ENCODE data around the gene HHIPL2.
"Not testable (repeated sequence)": the region's sequence is repeated elsewhere in the genome, so short reads cannot be mapped to it uniquely, and the experiment has no call there.

The HHIPL2 gene

DNA sequence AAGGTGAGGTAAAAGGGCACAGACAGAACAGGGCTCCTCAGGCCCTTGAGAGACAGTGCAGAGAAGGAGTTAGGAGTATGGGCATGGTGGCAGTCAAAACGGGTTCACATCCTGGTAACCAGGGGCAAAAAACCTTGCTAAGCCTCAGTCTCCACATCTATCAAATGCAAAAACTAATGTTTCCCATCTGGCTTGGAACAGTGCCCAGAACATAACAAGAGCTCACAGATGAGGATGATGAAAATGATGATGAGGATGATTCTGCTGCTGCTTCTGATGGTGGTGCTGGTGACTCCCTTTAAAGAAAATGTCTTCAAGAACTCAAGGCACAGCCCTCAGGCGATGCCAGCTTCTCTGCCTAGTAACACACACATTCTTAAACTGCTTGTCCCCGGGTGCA lies 24.1 kb downstream of the HHIPL2 start:
- TF ChIP-seq ZFX (IDR thresholded peaks at IDR 0.05), result no peak
- TF ChIP-seq, protein P1, sequence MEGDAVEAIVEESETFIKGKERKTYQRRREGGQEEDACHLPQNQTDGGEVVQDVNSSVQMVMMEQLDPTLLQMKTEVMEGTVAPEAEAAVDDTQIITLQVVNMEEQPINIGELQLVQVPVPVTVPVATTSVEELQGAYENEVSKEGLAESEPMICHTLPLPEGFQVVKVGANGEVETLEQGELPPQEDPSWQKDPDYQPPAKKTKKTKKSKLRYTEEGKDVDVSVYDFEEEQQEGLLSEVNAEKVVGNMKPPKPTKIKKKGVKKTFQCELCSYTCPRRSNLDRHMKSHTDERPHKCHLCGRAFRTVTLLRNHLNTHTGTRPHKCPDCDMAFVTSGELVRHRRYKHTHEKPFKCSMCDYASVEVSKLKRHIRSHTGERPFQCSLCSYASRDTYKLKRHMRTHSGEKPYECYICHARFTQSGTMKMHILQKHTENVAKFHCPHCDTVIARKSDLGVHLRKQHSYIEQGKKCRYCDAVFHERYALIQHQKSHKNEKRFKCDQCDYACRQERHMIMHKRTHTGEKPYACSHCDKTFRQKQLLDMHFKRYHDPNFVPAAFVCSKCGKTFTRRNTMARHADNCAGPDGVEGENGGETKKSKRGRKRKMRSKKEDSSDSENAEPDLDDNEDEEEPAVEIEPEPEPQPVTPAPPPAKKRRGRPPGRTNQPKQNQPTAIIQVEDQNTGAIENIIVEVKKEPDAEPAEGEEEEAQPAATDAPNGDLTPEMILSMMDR (conservative IDR thresholded peaks at IDR 0.05), result no peak
- H3K27ac ChIP-seq, result no peak overlapping the region

DNA sequence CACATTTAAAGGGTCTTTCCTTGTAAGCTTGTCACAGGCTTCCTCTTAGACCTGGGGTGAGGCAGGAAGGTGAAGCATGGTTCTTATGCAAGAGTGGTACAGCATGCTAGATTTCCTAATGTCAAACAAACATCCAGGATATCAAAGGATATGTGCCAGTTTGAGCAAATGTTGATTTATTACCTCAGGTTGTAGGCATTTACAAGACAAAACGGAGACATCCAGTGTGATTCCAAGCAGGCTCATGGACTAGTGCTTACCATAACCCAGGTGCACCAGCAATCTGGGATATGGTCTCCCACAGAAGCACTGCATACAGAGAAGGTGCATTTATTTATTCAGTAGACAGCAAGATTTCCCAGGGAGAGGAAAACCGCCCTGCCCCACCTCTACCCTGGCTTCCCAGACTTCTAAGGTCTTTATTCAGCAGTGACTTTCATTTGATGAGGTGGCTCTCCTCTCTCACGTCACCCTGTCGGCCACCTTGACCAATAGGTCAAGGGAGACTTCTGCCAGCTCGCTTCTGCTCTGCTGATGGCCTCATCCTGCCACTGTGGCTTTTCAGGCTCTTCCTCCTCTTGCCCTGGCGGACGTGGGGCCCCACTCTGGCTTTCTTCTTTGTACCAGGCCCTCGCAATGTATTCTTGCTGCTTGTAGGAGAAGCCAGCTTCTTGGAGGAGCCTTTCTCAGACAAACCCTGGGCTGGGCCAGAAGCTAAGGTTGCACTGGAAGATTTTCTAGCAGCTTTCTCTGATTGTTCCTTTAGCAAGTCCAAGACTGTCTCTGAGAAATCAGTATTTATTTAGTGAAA lies 25.6 kb downstream of the HHIPL2 start:
- TF ChIP-seq, protein P1 (conservative IDR thresholded peaks at IDR 0.05), result no peak
- no peak for TF ChIP-seq ZFX (IDR thresholded peaks at IDR 0.05)
- no peak overlapping the region; the same call in 1 of the 2 replicates for H3K27ac ChIP-seq

DNA sequence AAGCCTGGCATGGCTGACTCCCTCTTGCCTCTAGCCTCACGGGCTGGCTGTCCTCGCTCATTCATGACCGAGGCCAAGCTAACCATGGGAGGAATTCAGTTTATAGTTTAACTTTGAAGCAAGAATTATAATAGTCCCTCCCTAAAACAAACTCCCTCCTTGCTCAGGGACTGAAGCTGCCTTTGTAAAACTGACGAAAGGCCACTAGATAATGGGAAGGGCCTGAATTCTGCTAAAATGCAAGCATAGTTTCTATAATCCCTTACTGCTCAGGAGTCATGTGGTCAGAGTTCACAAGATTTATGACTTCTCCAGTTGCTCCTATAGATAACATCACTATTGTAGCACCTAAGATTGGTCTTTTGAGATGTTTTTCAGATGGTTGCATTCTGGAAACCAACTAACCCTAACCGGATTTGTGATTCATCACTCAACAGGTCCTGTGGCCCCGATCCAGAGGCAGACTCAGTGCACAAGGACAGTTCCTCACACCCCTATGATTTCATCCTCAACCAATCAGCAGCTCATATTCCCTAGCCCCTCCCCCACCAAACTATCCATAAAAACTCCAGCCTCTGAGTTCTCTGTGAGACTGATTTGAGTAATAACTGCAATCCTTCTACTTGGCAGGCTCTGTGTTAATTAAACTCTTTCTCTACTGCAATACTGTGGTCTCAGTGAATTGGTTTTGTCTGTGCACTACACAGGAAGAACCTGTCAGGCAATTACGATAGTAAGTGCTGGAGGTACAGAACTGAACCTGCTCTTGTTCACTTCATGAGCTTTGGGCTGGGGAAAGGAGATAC lies 26.4 kb downstream of the HHIPL2 start:
- TF ChIP-seq ZFX (IDR thresholded peaks at IDR 0.05), result no peak
- TF ChIP-seq, protein P1 (conservative IDR thresholded peaks at IDR 0.05), result no peak

DNA sequence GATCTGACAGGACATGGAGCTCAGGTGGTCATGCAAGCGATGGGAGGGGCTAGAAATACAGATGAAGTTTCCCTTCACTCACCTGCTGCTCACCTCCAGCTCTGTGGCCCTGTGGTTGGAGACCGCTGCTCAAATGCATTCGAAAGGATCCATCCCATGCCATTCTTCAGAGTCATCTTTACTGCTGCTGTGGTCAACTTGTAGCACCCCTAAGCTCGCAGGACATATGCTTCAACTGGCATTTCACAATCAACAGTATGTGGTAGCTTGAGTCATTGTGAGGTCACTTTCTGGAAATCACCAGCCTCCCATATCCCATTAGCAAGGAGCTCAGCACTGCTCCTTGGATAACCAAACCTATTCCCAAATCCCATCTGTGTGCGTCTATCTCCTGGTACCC lies 58.4 kb downstream of the HHIPL2 start:
- H3K27ac ChIP-seq, result not testable (repeated sequence)

More for the DNA sequence above, 26.4 kb downstream of the HHIPL2 start:
- H3K27ac ChIP-seq, result no peak overlapping the region; the same call in 1 of the 2 replicates

DNA sequence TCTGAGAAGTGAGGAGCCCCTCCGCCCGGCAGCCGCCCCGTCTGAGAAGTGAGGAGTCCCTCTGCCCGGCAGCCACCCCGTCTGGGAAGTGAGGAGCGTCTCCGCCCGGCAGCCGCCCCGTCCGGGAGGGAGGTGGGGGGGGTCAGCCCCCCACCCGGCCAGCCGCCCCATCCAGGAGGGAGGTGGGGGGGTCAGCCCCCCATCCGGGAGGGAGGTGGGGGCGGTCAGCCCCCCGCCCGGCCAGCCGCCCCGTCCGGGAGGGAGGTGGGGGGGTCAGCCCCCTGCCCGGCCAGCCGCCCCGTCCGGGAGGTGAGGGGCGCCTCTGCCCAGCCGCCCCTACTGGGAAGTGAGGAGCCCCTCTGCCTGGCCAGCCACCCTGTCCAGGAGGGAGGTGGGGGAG lies 60.1 kb downstream of the HHIPL2 start:
- H3K27ac ChIP-seq, result not testable (repeated sequence)

DNA sequence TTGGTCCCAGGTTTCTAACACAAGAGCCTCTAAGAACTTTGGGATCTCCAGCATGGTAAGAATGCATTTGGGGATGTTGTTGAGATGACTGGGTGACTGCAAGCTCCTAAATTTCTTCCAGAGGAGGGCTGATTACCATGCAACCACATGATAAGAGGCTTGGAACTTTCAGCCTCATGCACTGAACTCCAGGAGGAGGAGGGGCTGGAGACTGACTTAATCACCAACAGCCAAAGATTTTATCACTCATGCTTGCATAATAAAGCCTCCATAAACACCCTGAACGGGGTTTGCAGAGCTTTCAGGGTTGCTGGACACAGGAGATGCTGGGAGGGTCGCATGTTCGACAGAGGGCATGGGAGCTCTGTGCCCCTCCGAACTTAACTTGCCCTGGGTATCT lies 63.9 kb downstream of the HHIPL2 start:
- not testable (repeated sequence) for H3K27ac ChIP-seq

DNA sequence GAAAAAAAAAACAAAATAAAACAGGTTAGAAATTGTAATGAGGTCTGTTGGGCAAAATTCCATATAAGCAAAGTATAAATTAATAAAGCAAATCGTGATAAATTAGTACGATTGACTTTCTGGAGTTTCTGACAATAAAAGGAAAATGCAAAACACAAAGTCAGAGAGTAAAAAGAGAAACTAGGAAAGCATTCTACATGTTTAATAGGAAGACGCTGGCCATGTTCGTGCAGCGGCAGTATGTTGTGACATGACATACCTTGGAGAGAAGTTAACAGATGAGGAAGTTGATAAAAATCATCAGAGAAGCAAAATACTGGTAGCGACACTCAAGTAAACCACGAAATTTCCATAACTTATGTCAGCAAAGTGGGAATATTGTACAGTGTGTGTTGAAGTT lies 68.3 kb downstream of the HHIPL2 start:
- not testable (repeated sequence) for H3K27ac ChIP-seq

DNA sequence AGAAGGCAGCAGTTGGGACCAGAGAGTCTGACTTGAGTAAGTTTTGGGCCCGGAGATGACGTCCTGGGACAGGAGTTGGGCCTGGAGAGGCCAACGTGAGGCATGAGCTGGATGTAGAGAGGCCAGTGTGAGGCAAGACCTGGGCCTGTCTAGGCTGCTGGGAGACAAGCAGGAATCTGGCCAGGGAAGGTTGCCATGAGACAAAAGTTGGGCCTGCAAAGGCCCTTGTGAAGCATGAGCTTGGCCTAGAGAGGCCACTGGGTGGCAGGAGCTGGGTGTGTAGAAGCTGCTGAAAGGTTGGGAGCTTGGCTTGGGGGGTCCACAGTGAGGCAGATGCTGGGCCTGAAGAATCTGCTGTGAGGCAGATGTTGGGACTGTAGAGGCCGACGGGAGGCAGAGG lies 71.5 kb downstream of the HHIPL2 start:
- not testable (repeated sequence) for H3K27ac ChIP-seq

DNA sequence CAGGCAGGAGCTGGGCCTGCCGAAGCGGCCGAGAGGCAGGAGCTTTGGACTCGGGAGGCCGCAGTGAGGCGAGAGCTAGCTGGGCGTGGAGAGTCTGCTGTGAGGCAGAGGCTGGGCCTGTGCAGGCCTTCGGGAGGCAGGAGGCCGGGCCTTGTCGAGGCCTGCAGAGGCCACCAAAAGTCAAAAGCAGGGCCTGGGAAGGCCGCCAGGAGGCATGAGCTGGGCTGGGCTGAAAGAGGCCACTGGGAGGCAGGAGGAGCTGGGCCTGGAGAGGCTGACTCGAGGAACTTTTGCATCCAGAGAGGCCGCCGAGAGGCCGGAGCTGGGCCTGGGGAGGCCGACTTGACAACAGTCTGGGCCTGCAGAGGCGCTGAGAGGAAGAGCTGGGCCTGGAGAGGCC lies 74.2 kb downstream of the HHIPL2 start:
- H3K27ac ChIP-seq, result not testable (repeated sequence)

DNA sequence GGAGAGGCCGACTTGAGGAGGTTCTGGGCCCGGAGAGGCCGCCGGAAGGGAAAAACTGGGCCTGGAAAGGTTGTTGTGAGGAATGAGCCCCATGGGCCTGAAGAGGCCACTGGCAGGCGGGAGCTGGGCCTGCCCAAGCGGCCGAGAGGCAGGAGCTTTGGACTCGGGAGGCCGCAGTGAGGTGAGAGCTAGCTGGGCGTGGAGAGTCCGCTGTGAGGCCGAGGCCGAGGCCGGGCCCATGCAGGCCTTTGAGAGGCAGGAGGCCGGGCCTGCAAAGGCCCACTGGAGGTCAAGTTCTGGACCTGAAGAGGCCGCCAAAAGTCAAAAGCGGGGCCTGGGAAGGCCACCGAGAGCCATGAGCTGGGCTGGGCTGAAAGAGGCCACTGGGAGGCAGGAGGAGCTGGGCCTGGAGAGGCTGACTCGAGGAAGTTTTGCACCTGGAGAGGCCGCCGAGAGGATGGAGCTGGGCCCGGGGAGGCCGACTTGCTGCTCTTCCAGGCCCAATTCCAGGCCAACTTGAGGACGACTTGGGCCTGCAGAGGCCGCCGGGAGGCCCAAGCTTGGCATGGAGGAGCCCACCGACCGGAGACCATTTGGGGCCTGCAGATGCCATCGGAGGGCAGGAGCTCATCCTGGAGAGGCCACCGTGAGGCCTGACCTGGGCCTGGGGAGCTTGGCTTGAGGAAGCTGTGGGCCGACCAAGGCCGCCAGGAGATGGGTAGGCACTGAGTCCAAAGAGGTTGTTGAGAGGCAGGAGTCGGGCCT lies 74.9 kb downstream of the HHIPL2 start:
- not testable (repeated sequence) for H3K27ac ChIP-seq

All from C4-2B (cell line).